GM19099 (cell line): ENCODE measurements around the gene MAPK8IP3.

Experiments used
- POLR2A ChIP-seq: IDR thresholded peaks from 3 replicates; pipeline ENCODE4 v1.6.1; 2011; ENCODE audit warnings: low read depth; ENCODE audit not compliant: insufficient read length; ENCODE audit errors: extremely low read depth

MAPK8IP3 gene

GRCh38 chr16:1789643-1790045 lies 83.6 kb downstream of the MAPK8IP3 start:
- TF ChIP-seq POLR2A, result no peak

GRCh38 chr16:1790261-1790610 lies 84.2 kb downstream of the MAPK8IP3 start:
- TF ChIP-seq POLR2A, result no peak

DNA sequence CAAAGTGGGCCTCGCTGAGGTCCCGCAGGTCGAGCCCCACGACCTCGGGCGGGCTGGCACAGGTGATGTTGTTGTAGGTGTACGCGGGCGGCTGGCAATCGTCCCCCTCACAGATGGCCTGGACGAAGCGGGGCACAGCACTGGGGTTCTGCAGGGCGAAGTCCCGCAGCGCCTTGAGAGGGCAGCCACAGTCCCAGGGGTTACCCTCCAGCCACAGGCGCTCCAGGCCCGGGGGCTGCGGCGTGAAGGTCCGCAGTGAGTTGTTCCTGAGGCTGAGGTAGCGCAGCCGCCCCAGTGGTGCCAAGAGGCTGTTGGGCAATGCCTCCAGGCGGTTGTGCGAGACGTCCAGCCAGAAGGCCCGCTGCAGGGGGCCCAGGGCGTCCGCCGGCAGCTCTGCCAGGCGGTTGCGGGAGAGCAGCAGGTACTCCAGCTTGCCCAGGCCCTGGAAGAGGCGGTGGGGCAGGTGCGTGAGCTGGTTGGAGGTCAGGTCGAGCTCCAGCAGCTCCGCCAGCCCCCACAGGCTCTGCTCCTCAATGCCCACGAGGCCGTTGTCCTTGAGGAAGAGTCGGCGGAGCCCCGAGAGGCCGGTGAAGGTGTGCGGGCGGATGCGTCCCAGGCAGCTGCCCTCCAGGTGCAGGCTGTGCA lies 84.7 kb downstream of the MAPK8IP3 start:
- no peak for TF ChIP-seq POLR2A

- TF ChIP-seq POLR2A, result no peak
These were observed 85.4 kb downstream of the MAPK8IP3 start for GRCh38 chr16:1791256-1791942.

GRCh38 chr16:1791943-1792812 lies 86.2 kb downstream of the MAPK8IP3 start:
- TF ChIP-seq POLR2A, result no peak

DNA sequence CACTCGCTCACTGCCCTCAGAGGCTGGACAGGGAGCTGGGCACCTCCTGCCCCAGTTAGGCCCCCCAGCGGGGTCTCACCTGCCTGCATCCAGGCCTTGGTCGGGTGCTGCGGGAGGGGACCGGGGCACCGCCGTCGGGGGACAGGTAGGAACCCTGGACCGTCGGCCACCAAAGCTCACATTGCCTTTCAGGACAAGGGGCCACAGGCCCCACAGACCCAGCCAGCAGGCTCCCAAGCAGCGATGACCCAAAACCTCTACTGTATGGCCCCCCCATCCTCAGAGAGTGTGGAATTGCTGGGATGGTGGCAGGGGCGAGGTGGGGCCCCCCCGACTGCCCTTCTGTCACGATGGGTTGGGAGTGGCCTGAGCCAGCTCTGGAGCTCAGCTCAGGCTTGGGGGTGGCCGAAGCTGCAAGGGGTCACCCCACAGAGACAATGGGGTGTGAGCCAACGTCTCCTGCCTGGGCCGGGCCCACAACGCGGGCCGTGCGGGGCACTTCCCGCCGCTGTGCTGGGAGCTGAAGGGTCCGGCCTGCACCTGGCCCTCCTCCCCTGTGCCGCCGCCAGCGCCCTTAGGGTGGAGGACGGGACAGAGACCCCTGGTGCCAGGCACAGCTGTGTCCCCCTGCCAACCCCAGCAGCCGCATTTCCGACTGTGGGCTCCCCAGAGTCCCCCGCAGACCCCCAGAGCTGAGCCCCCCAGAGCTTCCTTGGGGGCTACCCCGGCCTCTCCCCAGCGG lies 87.0 kb downstream of the MAPK8IP3 start:
- TF ChIP-seq POLR2A, result no peak

DNA sequence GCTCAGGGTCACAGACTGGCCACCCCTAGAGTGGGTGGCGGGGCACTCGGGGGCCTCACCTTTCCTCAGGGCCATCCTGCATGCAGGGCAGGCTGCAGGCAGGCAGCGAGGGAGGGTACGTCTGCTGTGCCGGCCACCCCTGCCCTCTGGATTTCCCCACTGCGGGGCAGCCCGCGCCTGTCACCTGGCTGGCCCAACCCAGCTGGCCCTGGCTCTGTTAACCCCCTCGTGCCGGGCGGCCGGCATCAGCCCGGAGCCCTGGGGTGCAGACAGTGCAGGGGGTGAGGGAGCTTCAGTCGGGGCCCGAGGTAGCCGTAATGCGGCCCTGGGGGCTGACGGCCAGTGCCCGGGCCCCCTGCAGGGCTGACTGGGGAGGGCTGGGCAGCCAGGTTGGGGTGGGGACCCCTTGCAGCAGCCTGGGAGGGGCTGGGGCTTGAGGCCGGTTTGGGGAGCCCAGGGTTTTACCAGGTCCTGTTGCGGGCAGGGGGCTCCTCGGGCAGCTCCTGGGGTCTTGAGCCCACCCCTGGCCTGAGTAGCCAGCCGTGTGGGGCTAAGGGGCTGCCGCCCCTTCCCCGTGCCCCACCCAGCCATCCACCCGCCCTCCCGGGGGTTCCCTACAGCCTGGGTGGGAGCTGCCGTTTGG lies 87.7 kb downstream of the MAPK8IP3 start, which contains the start of gene IGFALS:
TSS of gene IGFALS (minus strand) at position 128 of the 643 bp plus-strand sequence. CDS start at position 75, 53 bp downstream.
- no peak for TF ChIP-seq POLR2A

GRCh38 chr16:1794221-1794871 lies 88.4 kb downstream of the MAPK8IP3 start:
- TF ChIP-seq POLR2A, result no peak

GRCh38 chr16:1794908-1795666 lies 89.1 kb downstream of the MAPK8IP3 start:
- no peak for TF ChIP-seq POLR2A

- TF ChIP-seq POLR2A, result no peak
These were observed 94.7 kb downstream of the MAPK8IP3 start for GRCh38 chr16:1800701-1801100.

DNA sequence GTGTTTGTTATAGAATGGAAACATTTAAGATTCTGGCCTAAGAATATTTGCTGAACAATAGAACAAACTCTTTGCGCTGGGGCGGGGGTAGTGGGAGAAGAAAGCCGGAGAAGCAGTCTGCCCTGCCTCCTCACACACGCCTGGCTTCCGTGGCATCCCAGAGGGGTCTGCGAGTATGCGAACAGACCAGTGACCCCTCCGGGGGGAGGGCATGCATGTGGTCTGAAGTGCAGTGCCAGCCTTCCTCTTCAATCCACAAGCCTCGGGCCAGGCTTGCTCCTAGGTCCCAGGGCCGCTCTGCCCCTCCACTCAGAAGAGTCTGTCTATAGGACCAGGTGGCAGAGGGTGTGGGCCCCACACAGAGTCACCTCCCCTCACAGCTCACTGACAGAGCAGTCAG lies 101.6 kb downstream of the MAPK8IP3 start:
- no peak for TF ChIP-seq POLR2A

- TF ChIP-seq POLR2A, result no peak
These were observed 102.7 kb downstream of the MAPK8IP3 start for GRCh38 chr16:1808691-1809090.

DNA sequence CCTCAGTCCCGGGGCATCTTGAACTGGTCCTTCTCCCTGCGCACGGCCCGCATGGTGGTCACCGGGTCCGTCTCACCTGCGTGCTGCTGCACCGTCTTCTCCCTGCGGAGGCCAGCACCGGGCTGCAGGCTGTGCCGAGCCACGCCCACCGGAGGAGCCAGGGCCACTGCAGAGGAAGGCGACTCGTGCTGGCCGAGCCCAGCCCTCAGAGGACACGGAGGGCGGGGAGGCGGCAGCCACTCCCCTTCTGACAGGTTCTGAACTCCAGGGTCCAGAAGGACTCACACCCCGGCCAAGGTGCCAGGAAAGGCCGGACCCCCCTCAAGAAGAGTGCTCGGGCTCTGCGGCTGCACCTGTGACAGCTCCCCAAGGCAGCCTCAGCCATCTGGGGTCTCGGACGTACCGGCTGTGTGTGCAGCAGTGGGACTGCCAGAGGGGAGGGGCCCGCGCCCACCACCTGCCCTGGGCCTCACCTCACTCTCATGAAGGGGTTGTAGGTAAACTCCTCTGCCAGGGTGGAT lies 103.3 kb downstream of the MAPK8IP3 start:
- no peak for TF ChIP-seq POLR2A
